SK-N-SH (cell line): Measurements from ENCODE around the gene NFKB2. TPM values are rescaled to one million over a fixed set of nuclear protein-coding genes. Genes with fewer than 3 reads are reported as not detected.

ENCODE experiments used
- CTCF ChIA-PET: fragments of 300-600, 350-600 bp; formaldehyde crosslinking; extraction: SDS; loops from one replicate; lab custom pipeline; 2021; lab: Yijun Ruan, JAX
- POLR2A ChIA-PET: fragments of 350-600 bp; sonication (Branson Sonifier 250); formaldehyde crosslinking; extraction: SDS; loops from one replicate; lab custom pipeline; 2020; ENCODE audit warnings: antibody characterized with exemption, inconsistent platforms; lab: Yijun Ruan, JAX
- DNase-seq: peaks from one replicate; pipeline ENCODE4 v3.0.0; 2012
- H2AFZ ChIP-seq: fragments of 200-600 bp; sonication (generic); 2 replicates; pipeline ENCODE4 v1.8.1; 2016; ENCODE audit warnings: antibody characterized with exemption, mild to moderate bottlenecking, low read depth
- H3F3A ChIP-seq: fragments of 200-600 bp; sonication (generic); replicated peaks from 2 replicates; pipeline ENCODE3; 2016; ENCODE audit warnings: antibody characterized with exemption, mild to moderate bottlenecking; ENCODE audit not compliant: insufficient read depth
- H3K27ac ChIP-seq, 2 experiments: fragments of 200-500 bp in 1 of 2; fragments of 200-600 bp in 1 of 2; sonication (Bioruptor generic) in 1 of 2; sonication (generic), shearing (Covaris generic) in 1 of 2; 2 replicates each; pipeline versions ENCODE4 v1.5.1 to v1.6.1; 2014 to 2016; ENCODE audit warnings: low read depth in 2 of 2, inconsistent platforms in 1 of 2, low read length in 1 of 2, mild to moderate bottlenecking in 1 of 2, mixed read lengths in 1 of 2
- H3K27me3 ChIP-seq: fragments of 200-600 bp; sonication (generic), shearing (Covaris generic); 2 replicates; pipeline ENCODE4 v1.6.1; 2016; ENCODE audit warnings: mixed run types; ENCODE audit not compliant: insufficient read depth
- H3K36me3 ChIP-seq, 2 experiments: fragments of 200-500 bp in 1 of 2; fragments of 200-600 bp in 1 of 2; sonication (Bioruptor generic) in 1 of 2; sonication (generic) in 1 of 2; replicated peaks in 1 of 2; 2 replicates each; pipeline versions ENCODE3 to v1.5.1; 2014 to 2016; ENCODE audit warnings: low read length in 1 of 2, mild to moderate bottlenecking in 1 of 2; ENCODE audit not compliant: insufficient read depth in 2 of 2, control insufficient read depth in 1 of 2
- H3K4me1 ChIP-seq, 2 experiments: fragments of 200-500 bp in 1 of 2; fragments of 200-600 bp in 1 of 2; sonication (Bioruptor generic) in 1 of 2; sonication (generic), shearing (Covaris generic) in 1 of 2; 2 replicates each; pipeline versions ENCODE4 v1.5.1 to v1.6.1; 2014 to 2016; ENCODE audit warnings: low read depth in 1 of 2, low read length in 1 of 2, mixed run types in 1 of 2; ENCODE audit not compliant: insufficient read depth in 2 of 2, control insufficient read depth in 1 of 2
- H3K4me2 ChIP-seq: fragments of 200-600 bp; sonication (generic), shearing (Covaris generic); 2 replicates; pipeline ENCODE4 v1.6.1; 2017; ENCODE audit warnings: mixed run types
- H3K4me3 ChIP-seq, 2 experiments: fragments of 200-500 bp in 1 of 2; fragments of 200-600 bp in 1 of 2; sonication (Bioruptor generic) in 1 of 2; sonication (generic), shearing (Covaris generic) in 1 of 2; 2 replicates each; pipeline versions ENCODE4 v1.5.1 to v1.8.1; 2014 to 2016; ENCODE audit warnings: low read depth in 2 of 2, inconsistent platforms in 1 of 2, low read length in 1 of 2, mild to moderate bottlenecking in 1 of 2, mixed read lengths in 1 of 2, moderate library complexity in 1 of 2
- H3K79me2 ChIP-seq: fragments of 200-600 bp; sonication (generic); 2 replicates; pipeline ENCODE4 v1.8.1; 2017; ENCODE audit warnings: mild to moderate bottlenecking; ENCODE audit not compliant: insufficient read depth
- H3K9ac ChIP-seq: fragments of 200-600 bp; sonication (generic); 2 replicates; pipeline ENCODE4 v1.6.1; 2017; ENCODE audit warnings: mixed run types
- H3K9me2 ChIP-seq: fragments of 200-600 bp; sonication (generic); 2 replicates; pipeline ENCODE4 v1.6.1; 2017; ENCODE audit warnings: mixed run types
- H3K9me3 ChIP-seq: fragments of 200-600 bp; sonication (generic); 2 replicates; pipeline ENCODE4 v1.6.1; 2017; ENCODE audit warnings: mixed run types, mild to moderate bottlenecking, moderate library complexity
- H4K20me1 ChIP-seq: fragments of 200-600 bp; sonication (generic); 2 replicates; pipeline ENCODE4 v1.6.1; 2017; ENCODE audit warnings: mild to moderate bottlenecking, mixed run types; ENCODE audit not compliant: insufficient read depth
- FOXJ3 ChIP-seq: sonication (generic); formaldehyde crosslinking; IDR thresholded peaks from 2 replicates; pipeline ENCODE4 v1.5.1; 2020; ENCODE audit warnings: mild to moderate bottlenecking, missing genetic modification reagents
- FOXM1 ChIP-seq: IDR thresholded peaks from 2 replicates; pipeline ENCODE4 v1.4.0; 2012; ENCODE audit warnings: low read depth, mild to moderate bottlenecking
- GATA2 ChIP-seq: sonication (generic); formaldehyde crosslinking; IDR thresholded peaks from 2 replicates; pipeline ENCODE4 v1.5.0; 2020; ENCODE audit warnings: mild to moderate bottlenecking, missing genetic modification reagents
- NFIC ChIP-seq: IDR thresholded peaks from 2 replicates; pipeline ENCODE4 v1.4.0; 2012; ENCODE audit warnings: borderline replicate concordance
- WGBS: methylation state at CpG from one replicate; pipeline ENCODE4 v1.1.6; 2017; ENCODE audit warnings: low lambda C conversion rate; 5-methylcytosine and 5-hydroxymethylcytosine counted together
- polyA plus RNA-seq, 3 experiments: library from polyadenylated mRNA; depleted of rRNA; stranded (reverse); fragments of >200 nt; gene quantifications; 2 replicates each; pipeline ENCODE4 v1.2.3, GENCODE V29; 2012
- TF ChIP-seq, protein P1 (sequence below): IDR thresholded peaks from 2 replicates; pipeline ENCODE4 v1.6.1; 2012; ENCODE audit warnings: mild to moderate bottlenecking, low read depth, low read length, moderate library complexity
- TF ChIP-seq, protein P2 (sequence below): IDR thresholded peaks from 2 replicates; pipeline ENCODE4 v1.4.0; 2012; ENCODE audit warnings: low read depth, borderline replicate concordance

NFKB2 gene
- polyA plus RNA-seq, 1 of the 3 experiments (the other 2 are of a cell fraction), result 26.6 TPM

DNA sequence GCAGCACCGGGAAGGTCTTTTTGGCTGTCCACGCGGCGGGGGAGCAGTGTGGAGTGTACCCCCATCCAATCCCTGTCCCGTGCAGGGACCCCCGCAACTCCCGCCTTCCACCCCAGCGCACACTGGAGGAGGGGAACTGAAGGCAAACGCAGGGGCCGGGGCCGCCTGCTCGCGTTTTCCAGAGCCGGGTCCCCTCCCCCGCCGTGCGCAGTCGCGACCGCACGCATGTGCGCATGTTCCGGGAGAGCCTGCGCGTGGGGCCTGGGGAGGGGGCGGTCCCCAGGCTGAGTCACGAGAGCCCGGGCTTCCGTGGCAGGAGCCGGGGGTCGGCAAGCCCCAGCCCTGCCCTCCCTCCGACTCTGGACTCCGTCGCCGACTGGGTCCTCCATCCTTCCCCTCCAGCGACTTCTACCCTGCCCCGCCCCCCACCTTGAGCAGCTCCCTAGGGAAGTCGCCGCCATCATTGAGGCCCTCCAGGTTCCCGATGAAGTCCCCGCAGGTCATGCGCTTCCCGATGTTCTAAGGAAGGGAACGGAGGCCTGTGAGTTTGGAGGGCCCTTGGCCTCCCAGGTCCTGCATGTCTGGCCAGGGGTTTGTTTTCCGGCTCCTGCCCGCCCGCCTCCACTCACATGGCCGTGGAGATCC lies 15.0 kb downstream of the NFKB2 start:
- no peak overlapping the region for H3K9ac ChIP-seq

More for the DNA sequence above, 15.0 kb downstream of the NFKB2 start:
- peaks cover 0 to 31% of the 10 kb centered on the region in 2 experiments; a peak in 2 of 4 replicates for H3K4me1 ChIP-seq
- no peaks in the 10 kb centered on the region for H3K36me3 ChIP-seq
- H3K4me3 ChIP-seq, result no peak overlapping the region
- peak; percentile 27 for DNase-seq
- no peak overlapping the region for H3K4me2 ChIP-seq
- no peak for TF ChIP-seq GATA2 (CRISPR knock-in tag)
- TF ChIP-seq FOXJ3 (CRISPR knock-in tag), result no peak
- TF ChIP-seq, protein P1, sequence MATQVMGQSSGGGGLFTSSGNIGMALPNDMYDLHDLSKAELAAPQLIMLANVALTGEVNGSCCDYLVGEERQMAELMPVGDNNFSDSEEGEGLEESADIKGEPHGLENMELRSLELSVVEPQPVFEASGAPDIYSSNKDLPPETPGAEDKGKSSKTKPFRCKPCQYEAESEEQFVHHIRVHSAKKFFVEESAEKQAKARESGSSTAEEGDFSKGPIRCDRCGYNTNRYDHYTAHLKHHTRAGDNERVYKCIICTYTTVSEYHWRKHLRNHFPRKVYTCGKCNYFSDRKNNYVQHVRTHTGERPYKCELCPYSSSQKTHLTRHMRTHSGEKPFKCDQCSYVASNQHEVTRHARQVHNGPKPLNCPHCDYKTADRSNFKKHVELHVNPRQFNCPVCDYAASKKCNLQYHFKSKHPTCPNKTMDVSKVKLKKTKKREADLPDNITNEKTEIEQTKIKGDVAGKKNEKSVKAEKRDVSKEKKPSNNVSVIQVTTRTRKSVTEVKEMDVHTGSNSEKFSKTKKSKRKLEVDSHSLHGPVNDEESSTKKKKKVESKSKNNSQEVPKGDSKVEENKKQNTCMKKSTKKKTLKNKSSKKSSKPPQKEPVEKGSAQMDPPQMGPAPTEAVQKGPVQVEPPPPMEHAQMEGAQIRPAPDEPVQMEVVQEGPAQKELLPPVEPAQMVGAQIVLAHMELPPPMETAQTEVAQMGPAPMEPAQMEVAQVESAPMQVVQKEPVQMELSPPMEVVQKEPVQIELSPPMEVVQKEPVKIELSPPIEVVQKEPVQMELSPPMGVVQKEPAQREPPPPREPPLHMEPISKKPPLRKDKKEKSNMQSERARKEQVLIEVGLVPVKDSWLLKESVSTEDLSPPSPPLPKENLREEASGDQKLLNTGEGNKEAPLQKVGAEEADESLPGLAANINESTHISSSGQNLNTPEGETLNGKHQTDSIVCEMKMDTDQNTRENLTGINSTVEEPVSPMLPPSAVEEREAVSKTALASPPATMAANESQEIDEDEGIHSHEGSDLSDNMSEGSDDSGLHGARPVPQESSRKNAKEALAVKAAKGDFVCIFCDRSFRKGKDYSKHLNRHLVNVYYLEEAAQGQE, result no peak
- TF ChIP-seq, protein P2, sequence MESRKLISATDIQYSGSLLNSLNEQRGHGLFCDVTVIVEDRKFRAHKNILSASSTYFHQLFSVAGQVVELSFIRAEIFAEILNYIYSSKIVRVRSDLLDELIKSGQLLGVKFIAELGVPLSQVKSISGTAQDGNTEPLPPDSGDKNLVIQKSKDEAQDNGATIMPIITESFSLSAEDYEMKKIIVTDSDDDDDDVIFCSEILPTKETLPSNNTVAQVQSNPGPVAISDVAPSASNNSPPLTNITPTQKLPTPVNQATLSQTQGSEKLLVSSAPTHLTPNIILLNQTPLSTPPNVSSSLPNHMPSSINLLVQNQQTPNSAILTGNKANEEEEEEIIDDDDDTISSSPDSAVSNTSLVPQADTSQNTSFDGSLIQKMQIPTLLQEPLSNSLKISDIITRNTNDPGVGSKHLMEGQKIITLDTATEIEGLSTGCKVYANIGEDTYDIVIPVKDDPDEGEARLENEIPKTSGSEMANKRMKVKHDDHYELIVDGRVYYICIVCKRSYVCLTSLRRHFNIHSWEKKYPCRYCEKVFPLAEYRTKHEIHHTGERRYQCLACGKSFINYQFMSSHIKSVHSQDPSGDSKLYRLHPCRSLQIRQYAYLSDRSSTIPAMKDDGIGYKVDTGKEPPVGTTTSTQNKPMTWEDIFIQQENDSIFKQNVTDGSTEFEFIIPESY, result no peak
- no peak for TF ChIP-seq FOXM1
- TF ChIP-seq NFIC, result no peak
- TF ChIP-seq, all 33 proteins: peak for 0
- H3K27ac ChIP-seq, result no peak overlapping the region
- H3F3A ChIP-seq, result no peaks in the 10 kb centered on the region
- H3K9me3 ChIP-seq, result no peaks in the 10 kb centered on the region
- no peaks in the 10 kb centered on the region for H4K20me1 ChIP-seq
- no peaks in the 10 kb centered on the region for H3K27me3 ChIP-seq
- no peak overlapping the region for H2AFZ ChIP-seq
- CTCF ChIA-PET, result interaction anchor here (1.1 to 18.3 kb wide), 5 partner anchors 8 to 181 kb away, joined by 3 to 359 read pairs (median 7); partner anchors contain the start of genes FBXL15, NFKB2 and PSD
- H3K79me2 ChIP-seq, result no peaks in the 10 kb centered on the region
- 72% methylated on average over 25 of the region's 48 CpGs for WGBS
- no peaks in the 10 kb centered on the region for H3K9me2 ChIP-seq
- POLR2A ChIA-PET, result no interaction called here
